Memory B cell (primary cell): Measurements from ENCODE around the gene VPS37D.
"Not testable (repeated sequence)": the region's sequence is repeated elsewhere in the genome, so short reads cannot be mapped to it uniquely, and the experiment has no call there.

Source experiments
- ATAC-seq: fragments of 150-1000 bp; cut with Tn5 transposase; 2 replicates; pipeline ENCODE4 v1.10.0; 2021; ENCODE audit warnings: low read depth, mild to moderate bottlenecking, moderate library complexity
- DNase-seq, 2 donors: peaks; one replicate each; pipeline ENCODE4 v3.0.0; 2022; ENCODE audit warnings: low spot score in 2 of 2
- H3K27ac Mint-ChIP-seq: one replicate; pipeline ENCODE4 v1.8.0; 2022; ENCODE audit warnings: mild to moderate bottlenecking, moderate library complexity, mixed read lengths
- H3K27me3 Mint-ChIP-seq: one replicate; pipeline ENCODE4 v1.8.0; 2022; ENCODE audit warnings: mixed read lengths
- H3K36me3 Mint-ChIP-seq: one replicate; pipeline ENCODE4 v1.8.0; 2022; ENCODE audit warnings: mild to moderate bottlenecking, mixed read lengths
- H3K4me1 Mint-ChIP-seq: one replicate; pipeline ENCODE4 v1.8.0; 2022; ENCODE audit warnings: mixed read lengths
- H3K4me3 Mint-ChIP-seq: one replicate; pipeline ENCODE4 v1.8.0; 2022; ENCODE audit warnings: mild to moderate bottlenecking, moderate library complexity, mixed read lengths
- H3K9me3 Mint-ChIP-seq: one replicate; pipeline ENCODE4 v1.8.0; 2022; ENCODE audit warnings: mixed read lengths

Gene VPS37D

GRCh38 chr7:73715648-73716317 is 48.2 kb downstream of the VPS37D start:
- Mint-ChIP-seq H3K27me3 (peaks cover 19% of the 10 kb centered on the region), H3K36me3 (no peaks in the 10 kb centered on the region), H3K4me3 (no peak overlapping the region), H3K4me1 (peaks cover 18% of the 10 kb centered on the region), H3K27ac (no peak overlapping the region), H3K9me3 (no peaks in the 10 kb centered on the region)
- ATAC-seq = no peak
- DNase-seq = no peak

DNA sequence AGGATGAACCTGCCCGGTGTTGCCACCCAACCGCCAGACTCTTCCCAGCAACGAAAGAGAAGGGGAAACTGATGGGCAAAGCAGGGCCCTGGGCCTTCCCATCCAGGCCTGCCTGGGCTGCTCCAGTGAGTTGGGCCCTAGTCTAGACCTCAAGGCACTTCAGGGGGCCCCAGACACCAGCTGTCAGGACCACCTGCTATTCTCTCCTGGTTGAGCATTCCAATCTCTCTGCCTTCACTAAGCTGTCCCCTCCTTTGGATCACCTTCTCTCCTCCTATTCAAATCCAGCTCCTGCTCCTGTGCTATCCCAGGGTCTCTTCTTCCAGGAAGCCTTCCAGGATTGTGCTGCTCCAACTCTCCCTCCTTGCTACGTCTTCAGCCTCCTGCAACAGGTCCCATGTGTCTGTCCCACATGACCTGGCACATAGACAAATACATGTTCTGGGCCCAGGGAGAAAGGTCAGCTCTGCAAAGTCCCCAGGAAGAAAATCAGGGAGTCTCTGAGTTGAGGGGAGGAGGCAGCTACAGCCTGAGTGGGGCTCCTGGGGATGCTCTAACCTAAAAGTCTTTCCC is 48.8 kb downstream of the VPS37D start:
- Mint-ChIP-seq H3K27me3 (peaks cover 19% of the 10 kb centered on the region), H3K36me3 (no peaks in the 10 kb centered on the region), H3K4me1 (peaks cover 18% of the 10 kb centered on the region), H3K4me3 (no peak overlapping the region), H3K27ac (no peak overlapping the region), H3K9me3 (no peaks in the 10 kb centered on the region)
- DNase-seq (no peak), ATAC-seq (no peak)

- H3K27me3 Mint-ChIP-seq = peaks cover 14% of the 10 kb centered on the region
- peaks cover 18% of the 10 kb centered on the region for H3K4me1 Mint-ChIP-seq
- no peak for DNase-seq
- H3K4me3 Mint-ChIP-seq = no peak overlapping the region
- H3K9me3 Mint-ChIP-seq = no peaks in the 10 kb centered on the region
- no peaks in the 10 kb centered on the region for H3K36me3 Mint-ChIP-seq
- no peak overlapping the region for H3K27ac Mint-ChIP-seq
- no peak for ATAC-seq
These were observed 49.6 kb downstream of the VPS37D start for GRCh38 chr7:73717025-73717807.

GRCh38 chr7:73717991-73718405 is 50.4 kb downstream of the VPS37D start:
- H3K9me3 Mint-ChIP-seq = no peaks in the 10 kb centered on the region
- H3K4me1 Mint-ChIP-seq = peaks cover 17% of the 10 kb centered on the region
- H3K27me3 Mint-ChIP-seq = peaks cover 8% of the 10 kb centered on the region
- no peak overlapping the region for H3K27ac Mint-ChIP-seq
- DNase-seq (no peak), ATAC-seq (peak; percentile 21)
- H3K4me3 Mint-ChIP-seq = peak overlapping the region; percentile 65
- no peaks in the 10 kb centered on the region for H3K36me3 Mint-ChIP-seq

- no peak for DNase-seq
- Mint-ChIP-seq H3K27me3 (peaks cover 8% of the 10 kb centered on the region), H3K4me3 (peak overlapping the region; percentile 65), H3K9me3 (no peaks in the 10 kb centered on the region), H3K4me1 (peaks cover 16% of the 10 kb centered on the region), H3K27ac (no peak overlapping the region), H3K36me3 (no peaks in the 10 kb centered on the region)
- no peak for ATAC-seq
These were observed 50.8 kb downstream of the VPS37D start for GRCh38 chr7:73718438-73718881.

DNA sequence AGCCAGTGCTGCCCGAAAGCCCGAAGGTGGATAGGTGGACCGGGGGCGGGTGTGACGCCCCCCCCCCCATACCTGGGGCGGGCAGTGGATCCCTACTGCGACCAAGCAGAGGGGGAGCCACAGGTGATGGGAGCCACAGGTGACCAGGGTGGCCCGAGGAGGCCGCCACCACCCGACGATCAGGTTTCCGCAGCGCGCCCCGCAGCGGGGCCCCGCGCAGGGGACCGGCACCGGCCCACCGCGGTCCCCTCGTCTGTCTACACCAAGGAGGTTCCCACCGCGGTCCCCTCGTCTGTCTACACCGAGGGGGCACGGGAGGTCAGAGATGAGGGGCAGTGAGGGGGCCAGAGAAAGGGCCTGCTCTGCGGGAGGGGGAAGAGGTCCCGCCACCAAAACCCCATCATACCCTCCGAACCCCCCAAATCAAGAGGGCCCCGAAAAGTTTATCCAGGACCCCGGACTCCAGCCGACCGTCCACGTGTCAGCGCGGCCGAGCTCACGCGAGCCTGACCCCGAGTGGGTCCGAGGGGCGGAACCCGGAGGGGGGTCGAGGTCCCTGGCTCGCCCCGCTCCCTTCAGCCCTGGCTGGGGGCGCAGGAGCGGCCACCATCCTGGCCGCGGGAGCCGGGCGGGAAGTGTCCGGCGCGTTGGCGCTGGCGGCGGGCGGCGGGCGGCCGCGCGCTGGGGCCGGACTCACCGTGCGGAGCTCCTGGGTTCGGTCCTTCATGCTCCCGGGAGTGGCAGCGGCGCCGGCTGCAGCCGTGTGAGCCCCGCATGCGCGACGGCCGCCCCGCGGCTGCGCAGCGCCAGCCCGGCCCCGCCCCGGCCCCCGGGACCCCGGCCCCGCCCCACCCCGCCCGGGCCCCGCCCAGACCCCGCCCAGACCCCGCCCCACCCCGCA is 51.5 kb downstream of the VPS37D start, which contains the start of gene STX1A:
STX1A (minus strand) TSS at position 765 of the 901 bp plus-strand sequence; CDS start at position 727, 38 bp downstream.
- peak within 1 kb of the TSS; percentile 1 for H3K27ac Mint-ChIP-seq
- H3K4me1 Mint-ChIP-seq = peaks cover 16% of the 10 kb centered on the region
- DNase-seq = peak; percentile 59 to 69
- ATAC-seq = peak; percentile 91
- H3K4me3 Mint-ChIP-seq = peak within 1 kb of the TSS; percentile 84
- no peaks in the 10 kb centered on the region for H3K9me3 Mint-ChIP-seq
- H3K36me3 Mint-ChIP-seq = no peaks in the 10 kb centered on the region
- peaks cover 8% of the 10 kb centered on the region for H3K27me3 Mint-ChIP-seq

- ATAC-seq (peak; percentile 13), DNase-seq (no peak)
- Mint-ChIP-seq H3K4me1 (peaks cover 16% of the 10 kb centered on the region), H3K4me3 (peak overlapping the region; percentile 84), H3K36me3 (no peaks in the 10 kb centered on the region), H3K9me3 (no peaks in the 10 kb centered on the region), H3K27me3 (peaks cover 8% of the 10 kb centered on the region), H3K27ac (peak overlapping the region; percentile 1)
These were observed 52.2 kb downstream of the VPS37D start for GRCh38 chr7:73719806-73720169.

DNA sequence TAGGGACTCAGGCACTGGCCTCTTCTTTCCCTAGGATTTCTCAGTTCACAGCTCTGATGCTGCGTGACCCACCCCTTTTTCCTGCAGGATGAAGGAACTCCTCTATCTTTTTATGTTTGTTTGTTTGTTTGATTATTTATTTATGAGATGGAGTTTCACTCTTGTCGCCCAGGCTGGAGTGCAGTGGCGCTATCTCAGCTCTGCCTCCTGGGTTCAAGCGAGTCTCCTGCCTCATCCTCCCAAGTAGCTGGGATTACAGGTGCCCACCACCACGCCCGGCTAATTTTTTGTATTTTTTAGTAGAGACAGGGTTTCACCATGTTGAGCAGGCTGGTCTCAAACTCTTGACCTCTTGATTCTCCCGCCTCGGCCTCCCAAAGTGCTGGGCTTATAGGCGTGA is 52.8 kb downstream of the VPS37D start:
- H3K27ac Mint-ChIP-seq, H3K36me3 Mint-ChIP-seq, H3K27me3 Mint-ChIP-seq, DNase-seq, H3K9me3 Mint-ChIP-seq, ATAC-seq: not testable (repeated sequence)
- peak overlapping the region; percentile 84 for H3K4me3 Mint-ChIP-seq
- peaks cover 16% of the 10 kb centered on the region for H3K4me1 Mint-ChIP-seq

DNA sequence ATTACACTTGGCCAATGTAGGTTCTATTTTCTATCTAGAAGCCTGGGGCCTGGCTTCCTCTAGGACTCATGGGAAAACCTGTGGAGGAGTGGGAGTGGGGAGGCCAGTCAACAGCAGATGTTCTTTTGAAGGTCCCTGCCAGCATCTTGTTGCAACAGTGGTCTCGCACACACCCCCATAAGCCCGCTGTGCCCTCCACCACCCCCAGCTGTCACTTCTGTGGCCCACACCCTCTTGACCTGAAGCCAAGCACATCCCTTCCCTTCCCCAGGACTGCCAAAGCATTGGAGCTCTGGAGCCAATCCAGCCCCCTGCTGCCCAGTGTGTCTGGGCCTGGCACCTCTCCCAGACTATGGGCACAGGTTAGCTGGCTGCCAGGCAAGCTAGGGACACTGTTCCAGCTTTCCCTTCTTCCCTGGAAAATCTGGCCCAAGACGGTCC is 53.8 kb downstream of the VPS37D start:
- Mint-ChIP-seq H3K9me3 (no peaks in the 10 kb centered on the region), H3K4me3 (peak overlapping the region; percentile 33), H3K36me3 (no peaks in the 10 kb centered on the region), H3K4me1 (peaks cover 16% of the 10 kb centered on the region), H3K27ac (no peak overlapping the region), H3K27me3 (peaks cover 9% of the 10 kb centered on the region)
- ATAC-seq = no peak
- no peak for DNase-seq
